Lung microvascular endothelial cell (primary cell): ENCODE data around the gene NKD2. TPM values are rescaled to one million over a fixed set of nuclear protein-coding genes. Genes with fewer than 3 reads are reported as not detected.

ENCODE experiments used
- DNase-seq, 2 donors: peaks; one replicate each; pipeline versions ENCODE4 v3.0.0 to v3.0.0-alpha.2; 2010; ENCODE audit warnings: low read depth in 2 of 2
- total RNA-seq: library from RNA; depleted of rRNA; stranded (reverse); fragments of >200 nt; gene quantifications from 2 replicates; pipeline ENCODE4 v1.2.1, GENCODE V29; 2014

The NKD2 gene
- total RNA-seq, 1 donor from 2014 or later: 0.79 TPM

DNA sequence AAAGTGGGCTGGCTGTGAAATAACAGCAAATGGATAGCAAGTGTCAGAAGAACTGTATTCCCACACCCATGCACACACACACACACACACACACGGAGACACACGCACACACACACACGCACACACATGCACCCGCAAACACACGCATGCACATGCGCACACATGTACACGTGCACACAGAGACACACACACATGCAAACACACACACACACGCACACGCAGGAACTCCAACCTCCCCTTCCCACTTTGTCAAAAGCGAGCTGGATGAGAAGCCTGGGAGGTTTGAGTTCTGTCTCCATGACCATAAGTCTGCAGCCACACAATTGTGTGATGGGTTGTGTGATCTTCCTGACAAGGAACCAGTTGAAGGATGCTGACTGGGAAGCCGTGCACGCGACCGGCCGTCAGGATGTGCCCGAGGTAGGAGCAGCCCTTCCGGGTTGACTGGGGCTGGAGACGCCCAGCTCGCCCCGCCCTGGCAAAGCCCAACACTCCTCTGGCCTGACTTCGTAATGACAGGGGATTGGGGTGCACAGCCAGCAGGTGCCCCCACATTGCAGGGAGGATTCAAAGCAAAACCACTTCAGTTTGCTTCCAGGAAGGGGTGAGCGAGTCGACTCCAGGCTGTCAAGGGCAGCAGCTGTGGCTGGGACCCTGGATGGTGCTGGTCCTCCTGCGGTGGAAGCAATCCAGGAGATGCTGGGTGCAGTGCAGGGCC lies 29.3 kb upstream of the NKD2 start:
- no peak for DNase-seq

DNA sequence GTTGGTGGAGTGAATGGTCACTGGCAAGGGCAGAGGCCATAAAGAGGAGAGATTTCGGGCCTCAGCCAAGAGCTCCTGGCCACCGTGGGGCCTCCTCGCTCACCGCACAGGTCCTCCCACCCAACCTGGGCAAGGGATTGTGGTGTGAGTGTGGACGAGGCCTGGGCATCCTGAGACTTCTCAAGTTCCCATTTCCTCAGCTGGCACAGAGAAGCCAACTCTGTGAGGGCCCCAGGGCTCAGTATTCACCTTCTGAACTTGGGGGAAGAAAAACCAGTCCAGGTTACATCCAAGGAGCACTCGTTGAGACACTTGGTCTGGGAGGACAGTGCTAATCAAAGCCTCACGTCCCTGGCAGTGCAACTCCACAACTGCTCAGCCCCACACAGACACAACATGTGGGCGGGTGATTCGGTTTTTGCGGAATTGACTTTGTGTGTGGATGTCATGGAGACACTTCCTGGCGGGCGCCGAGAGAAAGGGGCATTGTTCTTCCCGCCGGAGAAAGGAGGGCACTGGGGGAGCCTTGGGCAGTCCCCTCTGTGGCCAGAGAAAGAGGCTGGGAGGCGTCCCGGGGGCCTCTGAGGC lies 28.5 kb upstream of the NKD2 start:
- peak; percentile 46 to 48 for DNase-seq

- no peak for DNase-seq
Observed at GRCh38 chr5:980966-981365, 27.6 kb upstream of the NKD2 start.

DNA sequence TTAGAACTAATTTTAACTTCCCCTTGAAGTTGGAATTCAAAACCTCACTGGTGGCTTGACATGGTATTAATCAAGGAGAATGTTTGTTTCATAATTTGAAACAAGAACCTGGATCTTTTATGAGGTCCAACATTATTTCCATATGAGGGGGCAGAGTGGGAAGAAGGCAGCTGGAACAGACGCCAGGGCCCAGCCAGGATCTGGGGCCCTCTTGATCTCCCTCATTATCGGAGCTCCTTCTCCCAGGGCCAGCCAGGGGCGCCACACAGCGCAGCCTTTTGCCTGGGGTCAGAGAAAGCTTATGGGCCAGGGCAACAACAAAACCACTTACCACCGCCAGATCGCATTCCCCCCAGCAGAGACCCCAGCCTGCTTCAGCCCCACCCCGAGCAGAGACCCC lies 27.1 kb upstream of the NKD2 start:
- no peak for DNase-seq

DNA sequence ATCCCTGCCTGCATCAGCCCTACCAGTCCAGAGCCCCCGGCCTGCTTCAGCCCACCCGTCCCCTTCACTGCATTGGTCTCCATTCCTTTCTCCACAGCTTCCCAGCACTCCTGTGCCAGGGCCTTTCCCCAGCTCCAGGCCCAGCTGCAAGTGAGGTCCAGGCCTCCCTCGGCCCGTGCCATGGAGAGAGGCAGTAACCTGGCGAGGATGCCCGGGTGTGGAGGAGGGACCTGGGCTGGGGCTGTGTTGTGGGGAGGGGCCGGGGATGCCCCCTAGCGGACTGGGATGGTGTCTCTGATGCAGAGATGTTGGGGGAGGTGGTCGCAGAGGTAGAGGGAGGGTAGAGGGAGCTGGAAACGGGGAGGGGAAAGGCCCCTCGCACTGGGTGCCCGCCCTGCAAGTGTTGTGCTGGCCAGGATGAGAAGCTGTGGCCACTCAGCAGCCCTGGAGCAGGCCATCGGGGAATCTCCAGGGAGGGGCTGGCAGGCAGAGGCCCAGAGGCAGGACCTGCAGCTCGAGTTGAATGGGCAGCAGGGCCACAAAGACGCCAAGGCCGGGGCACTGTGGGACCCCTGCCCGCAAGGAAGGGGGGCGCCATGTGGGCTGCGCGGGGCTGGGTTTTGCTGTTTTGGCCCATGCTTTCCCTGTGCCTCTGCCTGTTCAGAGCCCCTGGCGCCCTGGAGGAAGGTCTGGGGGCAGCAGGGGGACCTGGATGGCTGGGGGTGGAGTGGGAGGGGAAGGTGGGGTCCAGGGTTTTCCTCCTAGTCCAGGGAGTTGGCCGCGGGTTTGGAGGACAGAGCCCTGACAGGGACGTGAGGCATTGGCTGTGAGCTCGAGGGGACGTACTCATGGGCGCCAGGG lies 26.0 kb upstream of the NKD2 start:
- DNase-seq: peak in 1 of 2 donors; percentile 56

GRCh38 chr5:983238-983524 lies 25.4 kb upstream of the NKD2 start:
- no peak for DNase-seq

GRCh38 chr5:983568-983967 lies 25.0 kb upstream of the NKD2 start:
- DNase-seq: no peak

DNA sequence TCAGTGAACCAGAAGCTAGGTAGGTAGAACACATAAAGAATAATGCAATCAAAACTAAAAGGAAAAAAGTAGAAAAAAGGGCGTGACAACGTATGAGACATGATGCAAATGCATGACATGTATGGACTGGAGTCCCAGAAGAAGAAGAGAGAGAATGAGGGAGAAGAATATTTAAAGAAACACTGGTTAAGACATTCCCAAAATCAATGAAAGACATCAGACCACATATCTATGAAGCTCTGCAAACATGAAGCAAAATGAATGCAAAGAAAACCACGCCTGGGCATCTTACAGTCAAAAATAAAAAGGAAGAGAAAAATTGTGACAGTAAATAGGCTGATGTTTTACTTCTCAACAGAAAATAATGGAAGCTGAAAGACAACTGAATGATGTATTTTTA lies 23.8 kb upstream of the NKD2 start:
- no peak for DNase-seq

GRCh38 chr5:987761-988160 lies 20.8 kb upstream of the NKD2 start:
- no peak for DNase-seq

DNA sequence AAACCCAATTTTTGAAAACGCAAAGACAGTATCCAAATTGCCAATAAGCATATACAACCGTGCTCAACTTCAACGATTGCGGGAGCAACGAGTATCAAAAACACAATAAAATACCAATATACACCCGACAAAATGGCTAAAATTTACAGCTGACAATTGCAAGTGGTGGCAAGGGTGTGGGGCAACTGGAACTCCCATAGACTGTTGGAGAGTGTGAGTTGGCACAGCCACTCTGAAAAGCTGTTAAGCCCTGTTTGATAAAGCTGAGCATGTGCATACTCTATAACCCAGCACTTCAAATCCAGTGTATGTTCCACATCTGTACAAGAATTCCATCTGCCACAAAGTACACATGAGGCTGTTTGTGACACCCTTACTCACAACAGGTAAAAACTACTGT lies 20.3 kb upstream of the NKD2 start:
- no peak for DNase-seq

DNA sequence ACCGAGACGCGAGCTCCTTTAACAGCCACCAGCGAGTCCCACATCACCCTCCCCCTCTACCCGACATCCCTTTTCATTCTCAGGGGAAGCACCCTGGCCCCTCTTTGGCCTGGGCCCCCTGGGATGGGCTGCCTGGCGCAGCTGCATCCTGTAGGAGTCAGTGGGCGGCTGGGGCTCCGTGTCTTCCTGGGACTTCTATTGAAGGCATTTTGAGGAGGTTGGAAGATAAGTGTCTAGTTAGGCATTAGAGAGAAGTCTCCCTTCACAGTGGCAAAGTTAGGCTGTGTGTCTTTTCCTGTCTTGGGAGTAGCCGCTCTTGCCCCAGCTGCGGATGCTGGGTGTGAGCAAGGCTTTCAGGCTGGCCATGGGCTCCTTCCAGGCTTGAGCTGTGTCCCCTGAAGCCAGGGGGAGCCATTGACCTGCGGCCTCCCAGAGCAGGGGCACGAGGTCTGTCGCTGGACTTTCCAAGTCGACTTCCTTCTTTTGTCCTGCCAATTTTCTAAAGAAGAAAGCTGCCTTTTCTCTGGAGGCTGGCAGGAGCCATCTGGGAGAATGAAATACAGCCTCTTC lies 18.6 kb upstream of the NKD2 start:
- peak in 1 of 2 donors; percentile 58 for DNase-seq

DNA sequence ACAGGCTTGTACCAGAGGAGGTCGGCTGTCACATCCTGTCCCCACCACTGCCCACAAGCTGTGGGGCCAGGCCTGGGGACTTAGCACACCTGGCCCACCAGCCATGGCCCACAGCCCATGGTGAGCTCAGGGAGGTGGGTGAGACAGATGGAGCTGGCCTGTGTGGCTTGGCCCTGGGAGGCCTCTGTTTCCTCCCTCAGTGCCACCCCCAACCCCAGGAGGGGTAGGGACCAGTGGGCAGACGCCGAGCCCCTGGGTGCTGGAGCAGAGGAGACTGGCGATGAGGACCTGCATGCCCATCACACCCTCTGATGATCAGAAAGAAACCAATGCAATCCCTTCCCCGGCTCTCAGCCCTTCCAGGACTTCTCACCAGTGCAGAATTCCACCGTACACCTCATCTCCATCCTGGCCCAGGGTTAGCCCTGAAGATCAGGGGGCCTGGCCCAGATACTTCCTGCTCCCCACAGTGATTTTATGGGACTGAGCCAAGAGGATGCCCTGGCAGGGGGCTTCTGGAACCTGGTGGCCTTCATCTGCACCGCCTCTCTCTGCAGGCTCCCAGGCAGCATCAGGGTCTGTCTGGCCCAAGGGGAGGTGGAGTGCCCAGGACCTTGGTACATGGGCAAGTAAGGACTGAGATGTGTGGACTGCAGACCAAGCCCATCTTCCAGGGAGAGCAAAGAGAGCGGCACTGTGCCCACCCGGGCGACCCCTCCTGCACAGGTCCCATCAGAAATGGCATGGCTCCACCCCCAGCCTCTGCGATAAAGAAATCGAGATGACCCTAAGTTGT lies 16.9 kb upstream of the NKD2 start:
- no peak for DNase-seq

GRCh38 chr5:994272-994607 lies 14.4 kb upstream of the NKD2 start:
- no peak for DNase-seq

DNA sequence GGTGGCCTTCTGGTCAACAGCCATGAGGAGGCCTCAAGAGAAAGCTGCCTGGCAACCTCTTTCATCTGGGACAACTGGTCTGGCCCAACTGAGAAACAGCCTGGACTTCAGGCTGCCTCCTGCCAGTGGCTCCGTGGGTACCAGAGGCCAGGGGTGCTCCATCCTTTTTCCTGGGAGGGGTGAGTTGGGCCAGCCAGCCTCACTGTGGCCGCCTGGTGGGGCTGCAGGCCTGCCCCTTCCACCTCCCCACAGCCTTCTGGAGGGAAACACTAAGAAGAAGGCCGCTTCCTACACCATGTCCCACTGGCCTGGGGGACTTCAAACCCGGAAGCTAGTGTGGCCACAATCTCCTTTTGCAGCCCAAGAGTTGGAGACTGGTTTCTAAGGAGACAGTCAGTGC lies 13.8 kb upstream of the NKD2 start:
- DNase-seq: no peak

GRCh38 chr5:995318-995717 lies 13.3 kb upstream of the NKD2 start:
- no peak for DNase-seq

GRCh38 chr5:997001-997474 lies 11.6 kb upstream of the NKD2 start:
- no peak for DNase-seq

GRCh38 chr5:997711-998110 lies 10.9 kb upstream of the NKD2 start:
- DNase-seq: no peak

GRCh38 chr5:998246-999031 lies 10.2 kb upstream of the NKD2 start:
- DNase-seq: no peak

GRCh38 chr5:999032-999501 lies 9.5 kb upstream of the NKD2 start:
- DNase-seq: no peak

GRCh38 chr5:999724-1000123 lies 8.9 kb upstream of the NKD2 start:
- DNase-seq: no peak

DNA sequence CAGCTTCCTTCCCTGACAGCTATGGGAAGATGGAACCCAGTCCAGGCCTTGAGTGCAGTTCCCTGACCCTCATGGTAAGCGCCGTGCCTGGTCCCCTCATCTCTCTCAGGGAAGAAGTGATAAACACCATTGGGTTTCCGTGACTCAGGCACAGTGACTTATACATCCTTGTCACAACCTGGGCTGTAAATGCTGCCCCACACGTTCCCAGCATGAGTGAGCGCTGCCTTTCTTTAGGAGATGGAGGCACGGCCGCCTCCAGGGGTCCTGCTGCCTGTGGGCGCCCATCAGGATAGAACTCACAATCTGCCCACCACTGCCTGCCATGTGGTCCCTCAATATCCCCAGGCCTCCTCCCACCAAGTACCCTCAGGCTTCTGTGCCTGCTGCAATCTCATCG lies 8.3 kb upstream of the NKD2 start:
- DNase-seq: no peak
